Putamen (tissue), 1 donor: ENCODE measurements around the gene OR6V1.

ENCODE experiments used
- DNase-seq: peaks from one replicate; pipeline ENCODE4 v3.0.0-alpha.2; 2016; ENCODE audit warnings: low spot score

Gene OR6V1

GRCh38 chr7:143052041-143052440, at the start of gene OR6V1:
Gene OR6V1 (plus strand): TSS chr7:143052341. CDS start chr7:143052341, 0 bp downstream.
- no peak for DNase-seq

GRCh38 chr7:143002898-143003297, 49.2 kb upstream of the OR6V1 start:
- DNase-seq = no peak

GRCh38 chr7:143003393-143004051, 48.6 kb upstream of the OR6V1 start:
- DNase-seq = peak; percentile 25

- no peak for DNase-seq
Observed at GRCh38 chr7:143005632-143006260, 46.4 kb upstream of the OR6V1 start.

- DNase-seq = peak; percentile 79
Observed at GRCh38 chr7:143008007-143008901, 43.9 kb upstream of the OR6V1 start.

- no peak for DNase-seq
Observed at GRCh38 chr7:143012001-143012400, 40.1 kb upstream of the OR6V1 start.

GRCh38 chr7:143012409-143012808, 39.7 kb upstream of the OR6V1 start:
- DNase-seq = no peak

GRCh38 chr7:143013473-143013872, 38.7 kb upstream of the OR6V1 start:
- DNase-seq = peak; percentile 22

- peak; percentile 36 for DNase-seq
Observed at GRCh38 chr7:143013893-143014292, 38.2 kb upstream of the OR6V1 start.

GRCh38 chr7:143015084-143015483, 37.1 kb upstream of the OR6V1 start:
- DNase-seq = no peak

GRCh38 chr7:143015926-143016490, 36.1 kb upstream of the OR6V1 start:
- DNase-seq = no peak

- DNase-seq = no peak
Observed at GRCh38 chr7:143016996-143017395, 35.1 kb upstream of the OR6V1 start.

GRCh38 chr7:143018931-143019330, 33.2 kb upstream of the OR6V1 start:
- DNase-seq = no peak

GRCh38 chr7:143023047-143023446, 29.1 kb upstream of the OR6V1 start:
- no peak for DNase-seq

GRCh38 chr7:143025371-143025770, 26.8 kb upstream of the OR6V1 start:
- no peak for DNase-seq

- no peak for DNase-seq
Observed at GRCh38 chr7:143027032-143027431, 25.1 kb upstream of the OR6V1 start, which contains the start of gene OR9A2. Gene OR9A2 (minus strand): TSS chr7:143027132. CDS start chr7:143027132, 0 bp downstream.

GRCh38 chr7:143027683-143028082, 24.5 kb upstream of the OR6V1 start:
- DNase-seq = no peak

GRCh38 chr7:143038635-143039034, 13.5 kb upstream of the OR6V1 start:
- no peak for DNase-seq

- DNase-seq = no peak
Observed at GRCh38 chr7:143040209-143040715, 11.9 kb upstream of the OR6V1 start.

GRCh38 chr7:143041346-143041745, 10.8 kb upstream of the OR6V1 start:
- DNase-seq = no peak

GRCh38 chr7:143042159-143042789, 9.9 kb upstream of the OR6V1 start:
- no peak for DNase-seq
